Naive thymus-derived CD4-positive, alpha-beta T cell (primary cell): ENCODE results near the gene REEP6. TPM values are rescaled to one million over a fixed set of nuclear protein-coding genes. Genes with fewer than 3 reads are reported as not detected.

Source experiments
- polyA plus RNA-seq, 2 donors: library from polyadenylated mRNA; unstranded; fragments of 300-500 nt; fragmentation: Illumina TruSeq; gene quantifications; one replicate each; pipeline ENCODE4 v1.2.3, GENCODE V29; 2021
- total RNA-seq, 6 experiments: library from RNA in 5 of 6; stranded (reverse) in 5 of 6; gene quantifications; 1 replicate in 5 of 6; 2 replicates in 1 of 6; pipeline ENCODE4 v1.2.3 and lab custom pipeline; 2021 to 2026

The REEP6 gene
- total and polyA plus RNA-seq, 7 experiments from 2014 or later, result 1.6 to 7.2 (median 5.0) TPM

Other genes starting within 250 kb of the REEP6 start
- gene ATP5F1D, start 249.4 kb upstream of the REEP6 start, total RNA-seq, result 100 to 1,000 TPM in 3 of 5 experiments, 10 to 100 TPM in 2; 90.6 to 178 (median 102) TPM
- 100 to 1,000 TPM; 209 to 302 TPM for gene ATP5F1D, start 249.4 kb upstream of the REEP6 start, polyA plus RNA-seq
- gene MIDN, start 242.6 kb upstream of the REEP6 start, total RNA-seq, result 100 to 1,000 TPM in 2 of 5 experiments, 10 to 100 TPM in 3; 22.6 to 310 (median 78.1) TPM
- gene MIDN, start 242.6 kb upstream of the REEP6 start, polyA plus RNA-seq, result 1 to 10 TPM; 1.4 to 3.6 TPM
- 100 to 1,000 TPM; 237 to 629 (median 524) TPM for gene CIRBP, start 221.8 kb upstream of the REEP6 start, total RNA-seq
- gene CIRBP, start 221.8 kb upstream of the REEP6 start, polyA plus RNA-seq, result 100 to 1,000 TPM; 233 to 247 TPM
- gene FAM174C, start 215.7 kb upstream of the REEP6 start, total RNA-seq, result 10 to 100 TPM; 31.7 to 57.3 (median 47.7) TPM
- 10 to 100 TPM; 75.0 to 78.8 TPM for gene FAM174C, start 215.7 kb upstream of the REEP6 start, polyA plus RNA-seq
- not detected for gene EFNA2, start 205.3 kb upstream of the REEP6 start, total RNA-seq
- gene EFNA2, start 205.3 kb upstream of the REEP6 start, polyA plus RNA-seq, result not detected
- gene NDUFS7, start 107.3 kb upstream of the REEP6 start, total RNA-seq, result 100 to 1,000 TPM in 1 of 5 experiments, 10 to 100 TPM in 4; 48.4 to 101 (median 68.0) TPM
- 100 to 1,000 TPM; 182 to 232 TPM for gene NDUFS7, start 107.3 kb upstream of the REEP6 start, polyA plus RNA-seq
- gene GAMT, start 89.6 kb upstream of the REEP6 start, total RNA-seq, result 10 to 100 TPM; 10.9 to 24.2 (median 17.5) TPM
- 10 to 100 TPM; 29.3 to 32.3 TPM for gene GAMT, start 89.6 kb upstream of the REEP6 start, polyA plus RNA-seq
- 100 to 1,000 TPM; 129 to 227 (median 144) TPM for gene DAZAP1, start 83.6 kb upstream of the REEP6 start, total RNA-seq
- gene DAZAP1, start 83.6 kb upstream of the REEP6 start, polyA plus RNA-seq, result 1 to 10 TPM; 5.0 to 5.7 TPM
- gene RPS15, start 52.8 kb upstream of the REEP6 start, total RNA-seq, result 1,000 to 10,000 TPM; 1,300 to 2,097 (median 2,012) TPM
- gene RPS15, start 52.8 kb upstream of the REEP6 start, polyA plus RNA-seq, result 1,000 to 10,000 TPM; 3,657 to 3,761 TPM
- gene APC2, start 41.1 kb upstream of the REEP6 start, total RNA-seq, result under 1 TPM; 0.05 to 0.24 (median 0.10) TPM
- gene APC2, start 41.1 kb upstream of the REEP6 start, polyA plus RNA-seq, result under 1 TPM; 0.01 to 0.05 TPM
- 10 to 100 TPM; 24.2 to 64.5 (median 44.6) TPM for gene C19orf25, start 12.0 kb upstream of the REEP6 start, total RNA-seq
- 10 to 100 TPM; 43.6 to 69.8 TPM for gene C19orf25, start 12.0 kb upstream of the REEP6 start, polyA plus RNA-seq
- gene PCSK4, start 831 bp upstream of the REEP6 start, total RNA-seq, result 10 to 100 TPM in 1 of 5 experiments, 1 to 10 TPM in 3, under 1 TPM in 1; 0.87 to 10.8 (median 7.8) TPM
- under 1 TPM; 0.64 to 0.72 TPM for gene PCSK4, start 831 bp upstream of the REEP6 start, polyA plus RNA-seq
- gene ADAMTSL5, start 21.8 kb downstream of the REEP6 start, total RNA-seq, result 1 to 10 TPM; 3.6 to 9.9 (median 6.0) TPM
- gene ADAMTSL5, start 21.8 kb downstream of the REEP6 start, polyA plus RNA-seq, result 1 to 10 TPM; 4.3 to 4.8 TPM
- gene PLK5, start 32.9 kb downstream of the REEP6 start, total RNA-seq, result not detected
- gene PLK5, start 32.9 kb downstream of the REEP6 start, polyA plus RNA-seq, result not detected
- gene MEX3D, start 77.1 kb downstream of the REEP6 start, total RNA-seq, result 1 to 10 TPM; 2.1 to 8.3 (median 2.3) TPM
- gene MEX3D, start 77.1 kb downstream of the REEP6 start, polyA plus RNA-seq, result not detected
- 10 to 100 TPM; 50.1 to 87.8 (median 64.6) TPM for gene MBD3, start 101.7 kb downstream of the REEP6 start, total RNA-seq
- gene MBD3, start 101.7 kb downstream of the REEP6 start, polyA plus RNA-seq, result 10 to 100 TPM in 1 of 2 donors, 1 to 10 TPM in 1; 9.1 to 23.1 TPM
- gene UQCR11, start 114.3 kb downstream of the REEP6 start, total RNA-seq, result 100 to 1,000 TPM in 4 of 5 experiments, 10 to 100 TPM in 1; 94.3 to 170 (median 123) TPM
- 100 to 1,000 TPM; 292 to 606 TPM for gene UQCR11, start 114.3 kb downstream of the REEP6 start, polyA plus RNA-seq
- gene TCF3, start 161.4 kb downstream of the REEP6 start, total RNA-seq, result 10 to 100 TPM; 66.6 to 83.6 (median 78.3) TPM
- gene TCF3, start 161.4 kb downstream of the REEP6 start, polyA plus RNA-seq, result 10 to 100 TPM in 1 of 2 donors, 1 to 10 TPM in 1; 5.8 to 15.6 TPM